K562 (cell line): Measurements from ENCODE around the gene C3orf85.

Source experiments
- ATF2 ChIP-seq: sonication (generic); formaldehyde crosslinking; IDR thresholded peaks from 2 replicates; pipeline ENCODE4 v1.8.1; 2022; ENCODE audit warnings: missing genetic modification reagents
- MTA3 ChIP-seq: fragments of 450-650 bp; formaldehyde crosslinking; IDR thresholded peaks from 2 replicates; pipeline ENCODE4 v1.6.1; 2017; ENCODE audit warnings: mild to moderate bottlenecking, borderline replicate concordance
- RERE ChIP-seq: sonication (generic); formaldehyde crosslinking; IDR thresholded peaks from 2 replicates; pipeline ENCODE4 v1.8.0; 2023; ENCODE audit warnings: missing genetic modification reagents, mild to moderate bottlenecking, borderline replicate concordance
- USF1 ChIP-seq: sonication (generic); formaldehyde crosslinking; IDR thresholded peaks from 2 replicates; pipeline ENCODE4 v1.9.0; 2022; ENCODE audit warnings: mild to moderate bottlenecking, missing genetic modification reagents

- TF ChIP-seq RERE (CRISPR knock-in tag) (no peak), ATF2 (no peak), USF1 (CRISPR knock-in tag) (no peak), MTA3 (no peak)
These were observed 15.8 kb downstream of the C3orf85 start for GRCh38 chr3:109152320-109152719.
